Astrocyte (in vitro differentiated cells and primary cell): Measurements from ENCODE around the gene PRPF40B. TPM values are rescaled to one million over a fixed set of nuclear protein-coding genes. Genes with fewer than 3 reads are reported as not detected.

Experiments used
- DNase-seq: peaks from one replicate; pipeline ENCODE4 v3.0.0-alpha.2; 2010; ENCODE audit warnings: low read depth
- FAIRE-seq: peaks from 2 replicates; lab custom pipeline; 2011; peaks lifted over from hg19 to GRCh38; lab: Jason Lieb, UNC
- H2AFZ ChIP-seq: 2 replicates; pipeline ENCODE4 v1.6.0; 2012; ENCODE audit warnings: low read depth, low read length, inconsistent platforms
- H3K27ac ChIP-seq: 2 replicates; pipeline ENCODE4 v1.5.1; 2011; ENCODE audit warnings: low read depth, low read length, inconsistent platforms
- H3K27me3 ChIP-seq: 2 replicates; pipeline ENCODE4 v1.6.0; 2011; ENCODE audit warnings: low read length, inconsistent platforms; ENCODE audit not compliant: insufficient read depth
- H3K36me3 ChIP-seq: 2 replicates; pipeline ENCODE4 v1.5.1; 2011; ENCODE audit warnings: low read length, inconsistent platforms; ENCODE audit not compliant: insufficient read depth
- H3K4me1 ChIP-seq: 2 replicates; pipeline ENCODE4 v1.5.1; 2011; ENCODE audit warnings: low read length, inconsistent platforms; ENCODE audit not compliant: insufficient read depth
- H3K4me2 ChIP-seq: 2 replicates; pipeline ENCODE4 v1.6.0; 2012; ENCODE audit warnings: low read length, inconsistent platforms
- H3K4me3 ChIP-seq: 2 replicates; pipeline ENCODE4 v1.5.1; 2011; ENCODE audit warnings: low read depth, mild to moderate bottlenecking, low read length, inconsistent platforms; ENCODE audit not compliant: insufficient read depth
- H3K79me2 ChIP-seq: 2 replicates; pipeline ENCODE4 v1.6.0; 2012; ENCODE audit warnings: mild to moderate bottlenecking, low read length, inconsistent platforms; ENCODE audit not compliant: insufficient read depth
- H3K9ac ChIP-seq: 2 replicates; pipeline ENCODE4 v1.6.0; 2012; ENCODE audit warnings: mild to moderate bottlenecking, low read length, inconsistent platforms
- H3K9me3 ChIP-seq: 2 replicates; pipeline ENCODE4 v1.5.1; 2012; ENCODE audit warnings: low read depth, mild to moderate bottlenecking, low read length, inconsistent platforms; ENCODE audit not compliant: insufficient read depth
- H4K20me1 ChIP-seq: 2 replicates; pipeline ENCODE4 v1.6.0; 2012; ENCODE audit warnings: low read length, inconsistent platforms; ENCODE audit not compliant: insufficient read depth
- H3K27ac Mint-ChIP-seq: one replicate; pipeline ENCODE4 v1.8.0; 2021; ENCODE audit warnings: mild to moderate bottlenecking, mixed read lengths; ENCODE audit not compliant: unreplicated experiment
- H3K27me3 Mint-ChIP-seq: one replicate; pipeline ENCODE4 v1.8.0; 2021; ENCODE audit warnings: low read depth, mixed read lengths; ENCODE audit not compliant: unreplicated experiment
- H3K36me3 Mint-ChIP-seq: one replicate; pipeline ENCODE4 v1.8.0; 2021; ENCODE audit warnings: low read depth, mixed read lengths; ENCODE audit not compliant: unreplicated experiment
- H3K4me1 Mint-ChIP-seq: one replicate; pipeline ENCODE4 v1.8.0; 2021; ENCODE audit warnings: low read depth, mixed read lengths; ENCODE audit not compliant: unreplicated experiment
- H3K4me3 Mint-ChIP-seq: one replicate; pipeline ENCODE4 v1.8.0; 2021; ENCODE audit warnings: mild to moderate bottlenecking, moderate library complexity, mixed read lengths; ENCODE audit not compliant: unreplicated experiment
- H3K9me3 Mint-ChIP-seq: one replicate; pipeline ENCODE4 v1.8.0; 2021; ENCODE audit warnings: mild to moderate bottlenecking, mixed read lengths; ENCODE audit not compliant: unreplicated experiment
- CTCF ChIP-seq: IDR thresholded peaks from 2 replicates; pipeline ENCODE4 v1.5.1; 2011; ENCODE audit warnings: low read depth, mild to moderate bottlenecking, inconsistent platforms, low read length, moderate library complexity; ENCODE audit not compliant: insufficient read depth
- EZH2 ChIP-seq: IDR thresholded peaks from 2 replicates; pipeline ENCODE4 v1.6.1; 2012; ENCODE audit warnings: mild to moderate bottlenecking, low read length, inconsistent platforms; ENCODE audit not compliant: insufficient read depth
- total RNA-seq: library from RNA; stranded (reverse); gene quantifications from 2 replicates; pipeline ENCODE4 v1.2.1, GENCODE V29; 2021

Gene PRPF40B
- total RNA-seq, 1 donor from 2014 or later: 10.1 TPM

DNA sequence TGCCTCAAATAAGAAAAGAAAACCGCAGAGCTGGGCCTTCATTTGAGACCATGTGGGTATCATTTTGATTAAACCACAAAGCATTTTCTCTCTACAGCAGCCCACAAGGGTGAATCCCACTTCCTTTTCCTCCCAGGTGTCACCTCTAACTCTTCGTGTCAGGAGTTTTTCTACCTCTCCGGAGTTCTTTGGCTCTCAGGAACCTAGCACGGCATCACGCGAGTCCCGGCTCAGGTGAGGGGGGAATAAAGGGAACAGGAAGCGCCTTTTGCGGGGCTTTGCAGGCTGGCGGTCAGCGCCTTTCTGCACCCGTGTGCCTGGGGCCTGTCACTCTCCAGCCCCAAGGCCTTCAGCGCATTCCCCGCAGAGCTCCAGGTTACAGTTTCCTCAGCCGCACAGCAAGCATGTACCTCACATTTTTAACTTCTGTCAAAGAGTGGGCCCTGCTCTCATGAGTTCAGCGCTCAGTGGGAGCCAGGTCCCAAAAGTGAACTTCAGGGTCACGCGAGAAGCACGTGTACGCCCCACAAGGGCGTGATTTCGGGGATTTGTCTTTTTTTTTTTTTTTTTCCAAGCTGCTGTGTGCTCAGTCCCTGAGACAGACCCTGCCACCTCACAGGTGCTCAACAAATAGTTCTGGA is 740 bp upstream of the PRPF40B start:
- DNase-seq: no peak

DNA sequence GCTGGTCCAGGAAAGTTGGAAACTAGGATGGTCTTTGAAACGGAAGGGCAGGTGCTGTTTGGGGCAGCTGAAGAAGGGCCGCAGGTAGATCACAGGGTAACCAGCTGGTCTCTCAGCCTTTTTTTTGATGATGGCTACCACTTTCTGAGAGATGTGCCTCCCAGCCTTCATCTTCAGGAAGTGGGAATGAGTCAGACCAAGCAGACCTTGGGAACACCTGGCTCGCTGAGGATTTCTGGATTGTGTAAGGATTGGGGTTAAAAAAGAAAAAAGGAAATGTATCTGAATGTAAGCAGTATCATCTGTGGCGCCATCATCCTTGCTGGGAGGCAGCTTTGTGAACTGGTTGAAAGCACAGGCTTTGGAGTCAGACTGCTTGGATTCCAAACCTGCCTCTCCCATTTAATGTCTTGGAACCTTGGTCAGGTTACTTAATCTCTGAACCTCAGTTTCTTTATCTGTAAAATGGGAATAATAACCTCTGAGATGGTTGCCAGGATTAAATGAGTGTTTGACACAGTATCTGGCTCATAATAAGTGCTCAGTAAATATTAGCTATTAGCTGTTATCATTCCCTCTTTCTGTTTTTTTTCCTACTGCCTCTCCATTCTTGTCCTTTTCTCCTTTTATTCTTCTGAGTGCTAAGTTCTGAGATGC is 1.7 kb downstream of the PRPF40B start:
- FAIRE-seq: no peak
- peak overlapping the region; percentile 18 for H3K4me2 ChIP-seq

More for the DNA sequence above, 740 bp upstream of the PRPF40B start:
- Histone ChIP-seq H3K9me3 (no peaks in the 10 kb centered on the region), H3K4me1 (peaks cover 26% of the 10 kb centered on the region), H3K36me3 (no peaks in the 10 kb centered on the region), H3K27ac (peak overlapping the region; percentile 25), H2AFZ (peak overlapping the region; percentile 73), H3K9ac (peak overlapping the region; percentile 79), H3K79me2 (no peaks in the 10 kb centered on the region), H3K4me2 (peak overlapping the region; percentile 97), H4K20me1 (peaks cover 6% of the 10 kb centered on the region), H3K4me3 (peak overlapping the region; percentile 68), H3K27me3 (peaks cover 2% of the 10 kb centered on the region)
- peak overlapping the region; percentile 88 for H3K4me3 Mint-ChIP-seq
- no peak for FAIRE-seq
- no peaks in the 10 kb centered on the region for H3K36me3 Mint-ChIP-seq
- H3K9me3 Mint-ChIP-seq: no peaks in the 10 kb centered on the region
- peaks cover 14% of the 10 kb centered on the region for H3K4me1 Mint-ChIP-seq
- peaks cover 2% of the 10 kb centered on the region for H3K27me3 Mint-ChIP-seq
- TF ChIP-seq EZH2 (no peak), CTCF (no peak)
- H3K27ac Mint-ChIP-seq: peak overlapping the region; percentile 36

More for the DNA sequence above, 1.7 kb downstream of the PRPF40B start:
- peak; percentile 56 for DNase-seq
- Histone ChIP-seq H3K9ac (no peak overlapping the region), H3K27ac (no peak overlapping the region), H3K79me2 (no peaks in the 10 kb centered on the region), H4K20me1 (peaks cover 15% of the 10 kb centered on the region), H3K4me3 (no peak overlapping the region), H3K27me3 (no peaks in the 10 kb centered on the region), H3K9me3 (no peaks in the 10 kb centered on the region), H2AFZ (no peak overlapping the region), H3K36me3 (no peaks in the 10 kb centered on the region), H3K4me1 (peaks cover 32% of the 10 kb centered on the region)
- Mint-ChIP-seq H3K36me3 (peaks cover 3% of the 10 kb centered on the region), H3K9me3 (no peaks in the 10 kb centered on the region), H3K4me1 (peaks cover 14% of the 10 kb centered on the region), H3K27me3 (no peaks in the 10 kb centered on the region), H3K27ac (no peak overlapping the region), H3K4me3 (peak overlapping the region; percentile 82)
- TF ChIP-seq EZH2 (no peak), CTCF (no peak)
